ENCODE results near the gene FNTB.
A peak's percentile ranks its signal among the peaks of the same experiment; 100 is the strongest.

FNTB gene

GRCh38 chr14:64953310-64953654 lies 33.4 kb upstream of the FNTB start:
- Histone ChIP-seq H3K79me2 (ENCODE audit: control insufficient read depth, low read length) (no peaks in the 10 kb centered on the region), H3K4me1 (ENCODE audit: control insufficient read depth, low read length) (peaks cover 8% of the 10 kb centered on the region), H3K9me3 (ENCODE audit: control insufficient read depth, insufficient read depth, low read length) (no peaks in the 10 kb centered on the region), H3K27ac (ENCODE audit: low read depth, low read length) (no peak overlapping the region), H3F3A (ENCODE audit: control insufficient read depth, insufficient read depth) (no peaks in the 10 kb centered on the region), H3K9me2 (replicated peaks; ENCODE audit: control insufficient read depth, low read length) (no peaks in the 10 kb centered on the region), H3K4me2 (ENCODE audit: low read length) (no peak overlapping the region), H3K4me3 (ENCODE audit: low read length) (no peak overlapping the region), H3K36me3 (ENCODE audit: control insufficient read depth, low read length) (no peaks in the 10 kb centered on the region), H3K27me3 (ENCODE audit: control insufficient read depth, low read length) (no peaks in the 10 kb centered on the region), H4K20me1 (ENCODE audit: control insufficient read depth, insufficient read depth, low read depth, low read length) (no peaks in the 10 kb centered on the region)
- TF ChIP-seq EZH2phosphoT487 (IDR thresholded peaks at IDR 0.05; ENCODE audit: borderline replicate concordance, low read length): no peak
- peak; percentile 6 for TF ChIP-seq CTCF (IDR thresholded peaks at IDR 0.05; ENCODE audit: low read depth, low read length, poor library complexity, severe bottlenecking)

GRCh38 chr14:64953661-64954060 lies 33.0 kb upstream of the FNTB start:
- Histone ChIP-seq H4K20me1 (ENCODE audit: control insufficient read depth, insufficient read depth, low read depth, low read length) (no peaks in the 10 kb centered on the region), H3K9me3 (ENCODE audit: control insufficient read depth, insufficient read depth, low read length) (no peaks in the 10 kb centered on the region), H3K4me3 (ENCODE audit: low read length) (no peak overlapping the region), H3F3A (ENCODE audit: control insufficient read depth, insufficient read depth) (no peaks in the 10 kb centered on the region), H3K9me2 (replicated peaks; ENCODE audit: control insufficient read depth, low read length) (no peaks in the 10 kb centered on the region), H3K79me2 (ENCODE audit: control insufficient read depth, low read length) (no peaks in the 10 kb centered on the region), H3K4me1 (ENCODE audit: control insufficient read depth, low read length) (peaks cover 8% of the 10 kb centered on the region), H3K4me2 (ENCODE audit: low read length) (no peak overlapping the region), H3K27ac (ENCODE audit: low read depth, low read length) (no peak overlapping the region), H3K27me3 (ENCODE audit: control insufficient read depth, low read length) (no peaks in the 10 kb centered on the region), H3K36me3 (ENCODE audit: control insufficient read depth, low read length) (no peaks in the 10 kb centered on the region)
- TF ChIP-seq CTCF (IDR thresholded peaks at IDR 0.05; ENCODE audit: low read depth, low read length, poor library complexity, severe bottlenecking): no peak
- TF ChIP-seq EZH2phosphoT487 (IDR thresholded peaks at IDR 0.05; ENCODE audit: borderline replicate concordance, low read length): no peak

GRCh38 chr14:64954491-64955240 lies 32.0 kb upstream of the FNTB start:
- no peaks in the 10 kb centered on the region for H4K20me1 ChIP-seq (ENCODE audit: control insufficient read depth, insufficient read depth, low read depth, low read length)
- H3K4me3 ChIP-seq (ENCODE audit: low read length): no peak overlapping the region
- H3K27ac ChIP-seq (ENCODE audit: low read depth, low read length): no peak overlapping the region
- peaks cover 8% of the 10 kb centered on the region for H3K4me1 ChIP-seq (ENCODE audit: control insufficient read depth, low read length)
- H3K36me3 ChIP-seq (ENCODE audit: control insufficient read depth, low read length): no peaks in the 10 kb centered on the region
- no peaks in the 10 kb centered on the region for H3K9me3 ChIP-seq (ENCODE audit: control insufficient read depth, insufficient read depth, low read length)
- no peaks in the 10 kb centered on the region for H3K9me2 ChIP-seq (replicated peaks; ENCODE audit: control insufficient read depth, low read length)
- no peak for TF ChIP-seq CTCF (IDR thresholded peaks at IDR 0.05; ENCODE audit: low read depth, low read length, poor library complexity, severe bottlenecking)
- no peak for TF ChIP-seq EZH2phosphoT487 (IDR thresholded peaks at IDR 0.05; ENCODE audit: borderline replicate concordance, low read length)
- no peaks in the 10 kb centered on the region for H3K27me3 ChIP-seq (ENCODE audit: control insufficient read depth, low read length)
- H3K4me2 ChIP-seq (ENCODE audit: low read length): no peak overlapping the region
- H3F3A ChIP-seq (ENCODE audit: control insufficient read depth, insufficient read depth): no peaks in the 10 kb centered on the region
- no peaks in the 10 kb centered on the region for H3K79me2 ChIP-seq (ENCODE audit: control insufficient read depth, low read length)
